Spleen (tissue), 11 donors: ENCODE data around the gene GPR135. TPM values are rescaled to one million over a fixed set of nuclear protein-coding genes. Genes with fewer than 3 reads are reported as not detected.
A peak's percentile ranks its signal among the peaks of the same experiment; 100 is the strongest.

Experiments used
- DNase-seq: peaks from one replicate; pipeline ENCODE4 v3.0.0-alpha.2; 2020
- H3K27ac ChIP-seq, 8 donors: fragments of 200-600 bp; sonication (generic) in 7 of 8; 1 replicate in 4 of 8; 2 replicates in 4 of 8; pipeline versions ENCODE4 v1.5.0 to v1.8.0; 2016 to 2021; ENCODE audit warnings: inconsistent platforms in 4 of 8, mild to moderate bottlenecking in 4 of 8, moderate library complexity in 1 of 8
- H3K27me3 ChIP-seq, 7 donors: fragments of 200-600 bp; sonication (generic) in 6 of 7; replicated peaks in 1 of 7; 1 replicate in 4 of 7; 2 replicates in 3 of 7; pipeline versions ENCODE4 v1.5.0 to v1.8.0; 2016 to 2021; ENCODE audit warnings: inconsistent platforms in 3 of 7, mild to moderate bottlenecking in 1 of 7
- H3K36me3 ChIP-seq, 6 donors: fragments of 200-600 bp; sonication (generic) in 5 of 6; 1 replicate in 4 of 6; 2 replicates in 2 of 6; pipeline versions ENCODE4 v1.5.0 to v1.8.0; 2016 to 2021; ENCODE audit warnings: inconsistent platforms in 2 of 6
- H3K4me1 ChIP-seq, 6 donors: fragments of 200-600 bp; sonication (generic) in 5 of 6; 1 replicate in 3 of 6; 2 replicates in 3 of 6; pipeline versions ENCODE4 v1.5.0 to v1.8.0; 2016 to 2021; ENCODE audit warnings: inconsistent platforms in 3 of 6
- H3K4me3 ChIP-seq, 8 donors: fragments of 200-600 bp; sonication (generic) in 7 of 8; 1 replicate in 4 of 8; 2 replicates in 4 of 8; pipeline versions ENCODE4 v1.5.0 to v1.8.0; 2016 to 2021; ENCODE audit warnings: inconsistent platforms in 4 of 8, mild to moderate bottlenecking in 4 of 8, moderate library complexity in 2 of 8
- H3K9me3 ChIP-seq, 8 donors: fragments of 200-600 bp; sonication (generic) in 7 of 8; 1 replicate in 4 of 8; 2 replicates in 4 of 8; pipeline versions ENCODE4 v1.5.0 to v1.8.0; 2016 to 2021; ENCODE audit warnings: inconsistent platforms in 4 of 8
- POLR2A ChIP-seq, 3 donors: fragments of 450-650 bp; IDR thresholded peaks; one replicate each; pipeline ENCODE4 v1.5.1; 2017; ENCODE audit warnings: antibody characterized with exemption in 3 of 3, mild to moderate bottlenecking in 1 of 3
- POLR2AphosphoS5 ChIP-seq, 3 donors: sonication (generic); formaldehyde crosslinking; IDR thresholded peaks; one replicate each; pipeline ENCODE4 v1.5.1; 2017; ENCODE audit warnings: antibody characterized with exemption in 3 of 3
- WGBS, 5 donors: extraction: QIAGEN DNeasy Blood & Tissue Kit in 3 of 5; methylation state at CpG; one replicate each; pipeline versions ENCODE4 v1.1.5 to v1.1.7; 2013 to 2018; 5-methylcytosine and 5-hydroxymethylcytosine counted together
- intact Hi-C: fragments of 100-400 bp; cut with DNase I; formaldehyde crosslinking; loops from one replicate; pipeline ENCODE4 v1.15.0; 2023; ENCODE audit warnings: low total_unique reads
- polyA plus RNA-seq, 3 donors: library from polyadenylated mRNA; stranded (reverse); fragments of 200-250 nt; gene quantifications; one replicate each; pipeline ENCODE4 v1.2.1, GENCODE V29; 2013
- total RNA-seq, 7 donors: library from RNA; depleted of rRNA in 3 of 7; stranded (reverse); fragments of >200 nt in 3 of 7; fragmentation: NEBNext Ultra II Directional in 4 of 7; extraction: Animal tissue kit (Norgen Biotek cat#: 25700) in 4 of 7; gene quantifications; one replicate each; pipeline versions ENCODE4 v1.1.0 to v1.2.1, GENCODE V29; 2016 to 2021
- TF ChIP-seq, protein P1 (sequence below), 11 experiments: fragments of 200-600 bp in 7 of 11; fragments of 450-650 bp in 4 of 11; sonication (generic) in 4 of 11; IDR thresholded peaks in 8 of 11; conservative IDR thresholded peaks in 3 of 11; 1 replicate in 7 of 11; 2 replicates in 4 of 11; pipeline versions ENCODE4 v1.4.0 to v1.8.0; 2016 to 2021; ENCODE audit warnings: antibody characterized with exemption in 11 of 11, inconsistent platforms in 4 of 11, mild to moderate bottlenecking in 1 of 11
- donor health status: healthy with polysubstance abuse.
- donor health status: DM: no; HTN: no; CAD: no; lungs with moderate emphysema.
- donor health status: DM: no; HTN: no; CAD: no.
- donor health status: Bipolar disorder and iron deficiency.
- donor health status: healthy.
- donor health status: DM: no; HTN: no; CAD: no.
- donor health status: DM: yes; HTN: yes; CAD: no.

GPR135 gene
- total and polyA plus RNA-seq, 10 donors: 0.27 to 8.3 (median 2.7) TPM

- WGBS, 5 donors: 45 to 60% (median 48%) methylated on average over 6 of the region's 6 CpGs
- Histone ChIP-seq H3K36me3 (peaks cover 0 to 21% (median 1%) of the 10 kb centered on the region in 6 donors), H3K4me3 (peak overlapping the region; percentile 74 to 98 (median 90)), H3K9me3 (no peaks in the 10 kb centered on the region), H3K4me1 (peaks cover 36 to 72% (median 61%) of the 10 kb centered on the region in 6 donors), H3K27me3 (no peaks in the 10 kb centered on the region), H3K27ac (peak overlapping the region in 7 of 8 donors; percentile 22 to 97 (median 94))
- DNase-seq: no peak
- TF ChIP-seq POLR2A (IDR thresholded peaks at IDR 0.05): no peak
- TF ChIP-seq POLR2AphosphoS5 (IDR thresholded peaks at IDR 0.05): no peak
- TF ChIP-seq, protein P1, sequence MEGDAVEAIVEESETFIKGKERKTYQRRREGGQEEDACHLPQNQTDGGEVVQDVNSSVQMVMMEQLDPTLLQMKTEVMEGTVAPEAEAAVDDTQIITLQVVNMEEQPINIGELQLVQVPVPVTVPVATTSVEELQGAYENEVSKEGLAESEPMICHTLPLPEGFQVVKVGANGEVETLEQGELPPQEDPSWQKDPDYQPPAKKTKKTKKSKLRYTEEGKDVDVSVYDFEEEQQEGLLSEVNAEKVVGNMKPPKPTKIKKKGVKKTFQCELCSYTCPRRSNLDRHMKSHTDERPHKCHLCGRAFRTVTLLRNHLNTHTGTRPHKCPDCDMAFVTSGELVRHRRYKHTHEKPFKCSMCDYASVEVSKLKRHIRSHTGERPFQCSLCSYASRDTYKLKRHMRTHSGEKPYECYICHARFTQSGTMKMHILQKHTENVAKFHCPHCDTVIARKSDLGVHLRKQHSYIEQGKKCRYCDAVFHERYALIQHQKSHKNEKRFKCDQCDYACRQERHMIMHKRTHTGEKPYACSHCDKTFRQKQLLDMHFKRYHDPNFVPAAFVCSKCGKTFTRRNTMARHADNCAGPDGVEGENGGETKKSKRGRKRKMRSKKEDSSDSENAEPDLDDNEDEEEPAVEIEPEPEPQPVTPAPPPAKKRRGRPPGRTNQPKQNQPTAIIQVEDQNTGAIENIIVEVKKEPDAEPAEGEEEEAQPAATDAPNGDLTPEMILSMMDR (IDR thresholded peaks at IDR 0.05 in 8 of 11, conservative IDR thresholded peaks at IDR 0.05 in 3 of 11): no peak
- intact Hi-C loops: loop anchor here (10.0 kb wide), 1 partner anchor 612 kb away; the partner anchor contains the start of gene PCNX4
These were observed 17.6 kb upstream of the GPR135 start for GRCh38 chr14:59482541-59483331.

DNA sequence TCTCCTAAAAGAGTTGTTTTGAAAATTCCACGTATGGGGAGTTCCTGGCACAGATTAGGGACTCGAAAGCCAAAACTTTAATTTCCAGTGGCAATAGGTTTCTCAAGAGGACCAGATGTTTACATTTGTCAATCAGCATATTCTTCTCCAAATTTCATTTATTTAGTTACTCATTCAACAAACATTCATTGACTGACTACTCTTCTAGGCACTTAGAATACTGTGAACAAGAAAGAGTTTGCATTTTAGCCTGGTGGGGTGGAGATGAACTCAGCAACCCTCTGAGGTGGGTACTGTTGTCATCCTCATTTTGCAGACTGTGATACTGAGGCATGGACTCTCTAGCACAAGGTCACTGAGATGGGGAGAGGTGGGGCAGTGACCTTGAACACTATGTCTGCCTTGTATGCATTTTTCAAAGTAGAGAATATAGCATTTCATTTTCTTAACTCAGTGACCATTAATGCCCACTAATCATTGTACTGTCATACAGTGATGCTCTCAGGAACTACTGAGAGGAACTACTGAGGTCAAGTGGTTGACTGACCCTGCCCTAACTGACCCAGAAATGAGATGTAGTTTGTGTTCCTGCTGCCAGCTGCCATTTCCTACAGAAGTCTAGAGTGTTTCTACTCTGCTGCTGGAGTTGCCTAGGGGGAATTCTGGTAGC is 16.8 kb upstream of the GPR135 start:
- Histone ChIP-seq H3K4me1 (peaks cover 36 to 65% (median 57%) of the 10 kb centered on the region in 6 donors), H3K36me3 (peaks cover 0 to 21% (median 0%) of the 10 kb centered on the region in 6 donors), H3K9me3 (no peaks in the 10 kb centered on the region), H3K27ac (peak overlapping the region in 7 of 8 donors; percentile 22 to 97 (median 94)), H3K4me3 (peak overlapping the region in 5 of 8 donors; percentile 82 to 95 (median 89)), H3K27me3 (no peaks in the 10 kb centered on the region)
- TF ChIP-seq POLR2AphosphoS5 (IDR thresholded peaks at IDR 0.05) (peak in 1 of 3 donors; percentile 46), POLR2A (IDR thresholded peaks at IDR 0.05) (no peak)
- no peak for DNase-seq
- intact Hi-C loops: loop anchor here (10.0 kb wide), 1 partner anchor 613 kb away; the partner anchor contains the start of gene PCNX4
- WGBS, 5 donors: 56 to 84% (median 67%) methylated on average over 2 of the region's 2 CpGs

DNA sequence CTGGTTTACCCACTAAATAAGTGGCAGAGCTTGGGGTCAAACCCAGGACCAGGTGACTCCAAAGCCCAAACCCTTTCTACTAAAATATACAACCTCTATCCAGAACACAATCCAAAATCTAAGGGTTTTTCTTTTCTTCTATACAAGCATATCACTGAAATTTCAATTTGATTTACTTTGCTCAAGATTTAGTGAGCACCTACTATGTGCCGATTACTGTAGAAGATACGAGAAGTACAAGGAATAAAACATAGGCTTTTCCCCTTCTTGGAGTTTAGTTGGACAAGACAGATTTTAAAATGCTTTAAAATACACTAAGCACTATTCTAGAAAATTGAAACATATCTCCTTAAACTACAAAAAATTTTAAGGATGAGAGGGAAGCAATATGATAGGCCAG is 16.2 kb upstream of the GPR135 start:
- H3K36me3 ChIP-seq: peaks cover 0 to 27% (median 0%) of the 10 kb centered on the region in 6 donors
- peak overlapping the region in 1 of 8 donors; percentile 97 for H3K27ac ChIP-seq
- H3K4me3 ChIP-seq: no peak overlapping the region
- intact Hi-C loops: loop anchor here (10.0 kb wide), 1 partner anchor 613 kb away; the partner anchor contains the start of gene PCNX4
- TF ChIP-seq POLR2AphosphoS5 (IDR thresholded peaks at IDR 0.05): no peak
- no peak for TF ChIP-seq POLR2A (IDR thresholded peaks at IDR 0.05)
- TF ChIP-seq, protein P1 (IDR thresholded peaks at IDR 0.05 in 8 of 11, conservative IDR thresholded peaks at IDR 0.05 in 3 of 11): no peak
- WGBS, 5 donors: 95 to 99% (median 98%) methylated on average over 2 of the region's 2 CpGs
- H3K4me1 ChIP-seq: peaks cover 32 to 59% (median 51%) of the 10 kb centered on the region in 6 donors
- no peaks in the 10 kb centered on the region for H3K27me3 ChIP-seq
- no peak for DNase-seq
- no peaks in the 10 kb centered on the region for H3K9me3 ChIP-seq

- Histone ChIP-seq H3K4me1 (peaks cover 20 to 46% (median 39%) of the 10 kb centered on the region in 6 donors), H3K36me3 (peaks cover 0 to 39% (median 8%) of the 10 kb centered on the region in 6 donors), H3K9me3 (no peaks in the 10 kb centered on the region), H3K27ac (no peak overlapping the region), H3K4me3 (no peak overlapping the region), H3K27me3 (no peaks in the 10 kb centered on the region)
- TF ChIP-seq POLR2AphosphoS5 (IDR thresholded peaks at IDR 0.05) (no peak), POLR2A (IDR thresholded peaks at IDR 0.05) (no peak)
- TF ChIP-seq, protein P1 (IDR thresholded peaks at IDR 0.05 in 8 of 11, conservative IDR thresholded peaks at IDR 0.05 in 3 of 11): no peak
- no peak for DNase-seq
- intact Hi-C loops: loop anchor here (10.0 kb wide), 1 partner anchor 615 kb away; the partner anchor contains the start of gene PCNX4
- 31 to 43% (median 38%) methylated on average over 1 of the region's 1 CpG for WGBS, 5 donors
These were observed 15.0 kb upstream of the GPR135 start for GRCh38 chr14:59480166-59480565.
